GM12892 (cell line): ENCODE results near the gene PRKAR2B.

Source experiments
- DNase-seq: peaks from one replicate; pipeline ENCODE4 v3.0.0; 2011; ENCODE audit not compliant: insufficient read length
- FAIRE-seq: peaks from 2 replicates; lab custom pipeline; 2011; peaks lifted over from hg19 to GRCh38; lab: Jason Lieb, UNC
- POLR2A ChIP-seq: IDR thresholded peaks from 2 replicates; pipeline ENCODE4 v1.6.1; 2011; ENCODE audit warnings: low read depth, low read length, control low read depth
- POLR2AphosphoS5 ChIP-seq: IDR thresholded peaks from 2 replicates; pipeline ENCODE4 v1.6.1; 2011; ENCODE audit warnings: low read depth, low read length, control low read depth
- TAF1 ChIP-seq: IDR thresholded peaks from 2 replicates; pipeline ENCODE4 v1.6.1; 2011; ENCODE audit warnings: low read depth, mild to moderate bottlenecking, control low read depth, low read length, borderline replicate concordance

The PRKAR2B gene

DNA sequence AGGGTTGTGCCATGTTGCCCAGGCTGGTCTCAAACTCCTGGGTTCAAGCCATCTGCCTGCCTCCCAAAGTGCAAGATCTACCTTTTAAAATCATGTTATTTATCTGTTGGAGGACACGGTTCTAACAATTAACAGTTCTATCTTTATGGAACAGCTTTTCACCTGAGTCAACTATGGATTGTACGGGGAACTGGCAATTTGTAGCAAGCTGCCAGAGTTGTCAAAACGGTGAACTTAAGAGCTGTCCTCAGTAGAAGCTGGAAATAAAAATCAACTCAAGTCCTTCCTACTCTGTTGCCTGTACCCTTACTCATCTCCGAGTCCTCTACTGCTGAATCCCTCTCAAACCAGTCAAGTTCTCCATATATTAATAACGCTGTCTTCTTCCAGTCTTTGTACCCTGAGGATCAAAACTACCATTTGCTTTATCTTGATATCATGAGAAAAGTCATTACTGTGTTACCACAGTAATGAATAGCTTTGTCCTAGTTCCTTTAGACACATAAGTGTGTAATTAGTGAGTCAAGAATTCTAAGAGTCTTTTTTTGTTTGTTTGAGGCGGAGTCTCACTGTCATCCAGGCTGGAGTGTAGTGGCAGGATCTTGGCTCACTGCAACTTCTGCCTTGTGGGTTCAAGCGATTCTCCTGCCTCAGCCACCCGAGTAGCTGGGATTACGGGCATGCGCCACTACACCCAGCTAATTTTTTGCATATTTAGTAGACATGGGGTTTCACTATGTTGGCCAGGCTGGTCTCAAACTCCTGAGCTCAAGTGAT, 152.5 kb downstream of the PRKAR2B start:
- no peak for FAIRE-seq
- DNase-seq, result no peak
- TF ChIP-seq TAF1 (no peak), POLR2A (no peak), POLR2AphosphoS5 (no peak)

DNA sequence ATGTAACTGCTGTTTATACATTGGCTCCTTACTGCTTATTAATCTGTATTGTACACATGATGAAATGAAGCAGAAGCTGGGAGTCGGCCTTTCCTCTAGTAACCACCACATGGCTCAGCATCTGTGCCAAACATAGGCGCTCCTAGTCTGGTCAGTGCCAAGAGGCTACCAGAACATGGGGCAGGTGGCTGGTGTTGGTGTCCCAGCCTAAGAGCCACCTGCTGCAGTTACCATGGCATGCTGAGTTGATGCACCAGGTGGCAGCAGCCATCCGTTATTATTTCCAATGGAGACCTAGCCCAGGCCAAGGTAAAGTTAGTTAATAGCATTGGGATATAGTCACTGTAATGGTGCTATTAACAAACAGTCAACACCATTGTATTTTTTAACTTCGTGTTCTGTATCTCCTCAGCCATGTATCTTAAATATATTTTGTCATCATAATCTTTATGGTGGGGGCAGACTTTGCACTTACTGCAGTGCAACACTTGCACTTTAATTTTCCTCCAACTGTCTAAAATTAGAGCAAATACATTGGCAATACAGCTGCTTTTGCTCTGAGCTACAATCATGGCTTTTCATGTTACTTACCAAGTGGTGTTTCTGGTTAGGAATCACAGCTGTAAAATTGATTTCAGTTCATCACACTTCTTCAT, 157.4 kb downstream of the PRKAR2B start:
- FAIRE-seq, result peak; percentile 21
- TF ChIP-seq POLR2A (no peak), POLR2AphosphoS5 (no peak), TAF1 (no peak)
- peak; percentile 5 for DNase-seq

DNA sequence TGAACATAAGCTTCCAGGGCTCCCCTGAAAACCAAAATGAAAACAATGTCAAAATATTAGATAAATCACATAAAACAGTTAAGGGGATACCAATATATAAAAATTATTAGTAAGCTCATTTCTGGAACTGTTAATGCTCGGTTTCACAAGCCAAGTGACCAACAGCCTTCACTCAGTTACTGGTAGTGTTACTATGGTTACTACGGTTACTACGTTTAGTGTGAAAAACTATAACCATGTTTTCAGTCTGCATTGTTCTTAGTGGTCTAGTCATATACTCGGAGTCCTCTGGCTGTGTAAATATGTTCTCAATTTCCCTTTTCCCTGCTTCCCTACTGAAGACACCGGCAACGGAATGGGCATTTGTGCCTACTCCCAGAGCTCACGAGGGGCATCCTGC, 159.1 kb downstream of the PRKAR2B start:
- no peak for TF ChIP-seq POLR2AphosphoS5
- no peak for TF ChIP-seq TAF1
- no peak for TF ChIP-seq POLR2A
- no peak for FAIRE-seq
- DNase-seq, result no peak

DNA sequence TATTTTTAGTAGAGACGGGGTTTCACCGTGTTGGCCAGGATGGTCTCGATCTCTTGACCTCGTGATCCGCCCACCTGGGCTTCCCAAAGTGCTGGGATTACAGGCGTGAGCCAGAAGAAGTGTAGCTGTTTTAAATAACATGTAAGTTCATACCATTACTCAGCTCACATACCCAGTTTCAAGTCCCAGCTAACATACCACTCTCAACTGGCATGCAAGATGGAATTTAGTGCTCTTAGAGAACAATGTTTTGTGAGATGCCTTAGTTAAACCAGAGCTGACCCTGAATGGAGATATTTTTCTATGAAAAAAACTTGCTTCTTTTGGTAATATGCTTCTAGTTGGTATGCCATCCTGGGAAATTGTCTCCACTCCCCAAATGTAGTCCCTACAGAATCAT, 161.6 kb downstream of the PRKAR2B start:
- TF ChIP-seq TAF1 (no peak), POLR2A (no peak), POLR2AphosphoS5 (no peak)
- no peak for FAIRE-seq
- no peak for DNase-seq

DNA sequence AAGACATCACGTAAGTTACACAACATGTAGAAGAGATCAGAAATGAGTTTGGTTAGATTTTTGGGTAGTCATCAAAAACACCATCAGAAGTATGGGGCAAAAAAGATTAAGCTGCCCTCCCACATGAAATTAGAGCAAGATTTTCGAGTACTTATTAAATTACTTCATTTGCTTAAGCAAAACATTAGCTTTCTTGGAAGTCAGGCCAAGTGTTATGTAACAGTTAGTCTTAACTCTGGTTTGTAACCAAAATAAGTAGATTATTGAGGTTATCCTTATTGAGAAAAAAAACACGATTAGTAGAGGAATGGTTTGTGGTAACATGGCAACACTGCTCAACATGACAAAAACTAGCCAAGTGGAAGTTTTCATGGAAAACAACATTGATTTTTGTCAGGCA, 162.2 kb downstream of the PRKAR2B start:
- no peak for DNase-seq
- no peak for FAIRE-seq
- TF ChIP-seq POLR2A (no peak), POLR2AphosphoS5 (no peak), TAF1 (no peak)

DNA sequence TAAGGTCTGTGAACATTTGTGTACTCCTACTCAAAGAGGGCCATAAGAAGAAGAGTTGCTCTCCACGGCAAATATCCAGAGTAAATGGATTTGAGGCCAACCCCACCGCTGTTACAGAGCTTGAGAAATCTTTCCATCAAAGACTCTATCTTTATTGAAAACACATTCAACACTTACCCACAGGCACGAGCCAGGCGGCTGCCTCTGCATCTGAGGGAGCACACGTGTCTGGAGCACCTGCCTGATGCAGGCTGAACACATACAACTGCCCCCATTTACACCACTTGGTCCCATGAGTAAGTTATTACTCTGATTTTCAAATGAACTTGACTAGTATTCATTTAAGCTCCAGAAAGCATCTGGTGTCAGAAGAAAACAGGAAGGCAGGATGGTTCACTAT, 163.0 kb downstream of the PRKAR2B start:
- DNase-seq (no peak), FAIRE-seq (no peak)
- no peak for TF ChIP-seq POLR2AphosphoS5
- no peak for TF ChIP-seq POLR2A
- no peak for TF ChIP-seq TAF1

DNA sequence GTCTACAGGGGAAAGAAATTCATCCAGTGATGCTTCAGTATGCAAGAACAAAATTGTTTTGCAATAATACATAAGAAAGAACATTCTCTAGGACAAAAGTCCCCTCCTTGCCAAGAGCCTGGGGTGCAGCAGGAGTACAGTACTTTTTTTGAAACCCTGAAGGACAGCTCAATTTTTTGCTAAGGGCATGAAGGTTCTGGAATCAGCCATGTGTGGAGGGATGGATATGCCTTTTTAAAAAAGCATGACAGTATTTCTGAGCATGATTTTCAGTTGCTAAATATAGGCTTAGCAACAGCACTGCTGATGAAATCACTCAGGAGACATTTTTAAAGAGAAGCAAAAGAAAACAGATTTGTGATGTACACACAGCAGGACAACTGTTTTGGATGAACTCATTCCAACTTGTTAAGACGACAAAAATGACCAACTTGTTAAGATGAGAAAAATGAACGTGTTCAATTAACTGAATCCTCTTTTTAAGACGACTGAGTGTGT, 163.6 kb downstream of the PRKAR2B start:
- FAIRE-seq (no peak), DNase-seq (no peak)
- TF ChIP-seq POLR2AphosphoS5 (no peak), POLR2A (no peak), TAF1 (no peak)

DNA sequence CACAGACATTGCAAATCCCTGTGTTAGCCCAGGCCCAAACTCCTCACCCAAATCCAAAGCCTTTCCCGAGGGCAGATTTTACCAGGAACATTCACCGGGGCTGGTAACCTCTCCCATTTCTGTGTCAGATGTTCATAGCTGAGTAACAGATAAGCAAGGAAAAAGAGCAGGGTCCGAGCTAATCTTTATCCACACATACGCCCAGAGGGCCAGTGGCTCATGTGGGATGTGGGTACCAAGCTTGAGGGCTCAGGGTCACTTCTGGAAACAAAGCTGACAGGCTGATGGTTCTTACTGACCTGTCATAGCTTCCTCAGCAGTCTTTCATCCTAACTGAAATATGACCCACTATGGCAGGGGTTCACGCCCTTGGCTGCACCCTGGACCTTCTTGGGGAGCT, 164.1 kb downstream of the PRKAR2B start:
- no peak for FAIRE-seq
- no peak for TF ChIP-seq TAF1

DNA sequence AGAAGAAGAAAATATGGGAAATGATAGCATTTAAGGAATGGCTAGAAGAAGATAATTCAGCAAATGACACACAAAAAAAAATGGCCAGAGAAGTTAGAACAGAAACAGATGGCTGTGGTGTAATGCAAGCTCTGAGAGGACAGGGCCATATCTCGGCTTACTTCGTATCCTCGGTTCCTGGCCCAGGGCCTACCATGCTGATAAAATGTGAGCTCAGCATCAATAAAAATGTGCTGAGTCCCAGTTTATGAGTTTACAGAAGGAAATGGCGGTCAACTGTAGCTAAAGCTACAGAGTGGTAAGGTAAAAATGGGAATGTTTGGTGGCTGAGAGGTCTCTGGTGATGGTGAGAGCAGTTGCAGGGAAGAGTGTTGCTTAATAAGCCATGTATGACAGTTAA, 165.1 kb downstream of the PRKAR2B start:
- FAIRE-seq (no peak), DNase-seq (no peak)
- TF ChIP-seq POLR2A (no peak), TAF1 (no peak), POLR2AphosphoS5 (no peak)

More for the DNA sequence above, 164.1 kb downstream of the PRKAR2B start:
- DNase-seq, result no peak

DNA sequence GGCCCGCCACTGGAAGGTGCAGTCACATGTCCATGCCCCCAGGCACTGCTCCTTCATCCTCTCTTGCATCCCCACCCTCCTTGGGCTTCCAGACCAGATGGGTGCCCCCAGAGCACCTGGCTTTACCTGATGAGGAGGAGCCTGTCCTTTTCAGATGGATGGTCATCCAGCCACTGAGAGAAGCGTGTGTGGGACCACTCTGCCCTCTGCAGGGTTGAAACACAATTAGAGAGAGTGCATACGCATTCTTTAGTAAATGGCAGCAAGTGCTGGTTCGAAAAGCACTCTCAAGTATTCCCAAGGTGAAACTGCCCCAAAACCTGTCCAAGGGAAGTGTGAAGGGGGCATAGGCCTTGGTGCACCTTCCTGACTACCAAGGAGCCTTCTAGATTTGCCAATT, 165.9 kb downstream of the PRKAR2B start:
- FAIRE-seq (no peak), DNase-seq (no peak)

More for the DNA sequence above, 165.9 kb downstream of the PRKAR2B start:
- no peak for TF ChIP-seq POLR2AphosphoS5
- no peak for TF ChIP-seq TAF1
- no peak for TF ChIP-seq POLR2A
